GM18508 (cell line): Measurements from ENCODE around the gene FASTK.

Experiments used
- ATAC-seq: cut with Tn5 transposase; IDR thresholded peaks from one replicate; pipeline ENCODE4 v1.9.1; 2021; ENCODE audit warnings: moderate number of reproducible peaks; ENCODE audit not compliant: insufficient read depth, unreplicated experiment

Gene FASTK

GRCh38 chr7:151080522-151081169 lies at the start of gene FASTK:
Gene FASTK (minus strand): TSS chr7:151080809. CDS start chr7:151080766, 43 bp downstream.
- no peak for ATAC-seq

GRCh38 chr7:151129960-151130591 lies 49.5 kb upstream of the FASTK start:
- no peak for ATAC-seq

GRCh38 chr7:151129117-151129959 lies 48.7 kb upstream of the FASTK start:
- no peak for ATAC-seq

GRCh38 chr7:151128716-151129115 lies 48.1 kb upstream of the FASTK start:
- no peak for ATAC-seq

GRCh38 chr7:151128144-151128543 lies 47.5 kb upstream of the FASTK start:
- no peak for ATAC-seq

- ATAC-seq: no peak
Measured at GRCh38 chr7:151126491-151127137, 46.0 kb upstream of the FASTK start.

- ATAC-seq: no peak
Measured at GRCh38 chr7:151125846-151126481, 45.4 kb upstream of the FASTK start.

GRCh38 chr7:151125470-151125845 lies 44.8 kb upstream of the FASTK start:
- ATAC-seq: no peak

GRCh38 chr7:151124899-151125399 lies 44.3 kb upstream of the FASTK start:
- no peak for ATAC-seq

- no peak for ATAC-seq
Measured at GRCh38 chr7:151124481-151124880, 43.9 kb upstream of the FASTK start.

- no peak for ATAC-seq
Measured at GRCh38 chr7:151123822-151124464, 43.3 kb upstream of the FASTK start.

- no peak for ATAC-seq
Measured at GRCh38 chr7:151123158-151123821, 42.7 kb upstream of the FASTK start.

- ATAC-seq: no peak
Measured at GRCh38 chr7:151122796-151123157, 42.2 kb upstream of the FASTK start.

GRCh38 chr7:151122276-151122675 lies 41.7 kb upstream of the FASTK start:
- ATAC-seq: no peak

GRCh38 chr7:151121380-151122170 lies 41.0 kb upstream of the FASTK start:
- ATAC-seq: no peak

GRCh38 chr7:151120896-151121295 lies 40.3 kb upstream of the FASTK start:
- no peak for ATAC-seq

GRCh38 chr7:151119902-151120301 lies 39.3 kb upstream of the FASTK start:
- no peak for ATAC-seq

- no peak for ATAC-seq
Measured at GRCh38 chr7:151119055-151119415, 38.4 kb upstream of the FASTK start.
